GM18511 (cell line): ENCODE measurements around the gene BAAT.
"Not testable (repeated sequence)": the region's sequence is repeated elsewhere in the genome, so short reads cannot be mapped to it uniquely, and the experiment has no call there.

ENCODE experiments used
- ATAC-seq: cut with Tn5 transposase; IDR thresholded peaks from one replicate; pipeline ENCODE4 v1.9.1; 2021; ENCODE audit warnings: mild to moderate bottlenecking, moderate library complexity; ENCODE audit not compliant: unreplicated experiment

Gene BAAT

DNA sequence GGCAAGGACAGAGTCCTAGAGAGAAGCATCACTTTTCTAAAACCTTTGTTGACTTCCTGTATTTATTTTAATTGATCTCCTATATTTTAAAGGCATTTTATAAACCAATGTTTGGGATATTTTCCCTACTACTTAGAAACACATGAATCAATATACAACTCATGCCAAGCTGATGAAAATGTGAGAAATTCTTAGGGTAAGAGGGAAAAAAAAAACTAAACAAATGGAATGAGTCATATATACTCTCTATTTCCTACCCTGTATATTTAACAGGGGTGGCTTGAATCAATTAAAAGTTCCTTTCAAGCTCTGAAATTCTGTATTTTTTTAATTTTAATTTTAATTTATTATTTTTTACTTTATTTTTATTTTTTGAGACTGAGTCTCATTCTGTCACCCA, 19.6 kb downstream of the BAAT start:
- no peak for ATAC-seq

DNA sequence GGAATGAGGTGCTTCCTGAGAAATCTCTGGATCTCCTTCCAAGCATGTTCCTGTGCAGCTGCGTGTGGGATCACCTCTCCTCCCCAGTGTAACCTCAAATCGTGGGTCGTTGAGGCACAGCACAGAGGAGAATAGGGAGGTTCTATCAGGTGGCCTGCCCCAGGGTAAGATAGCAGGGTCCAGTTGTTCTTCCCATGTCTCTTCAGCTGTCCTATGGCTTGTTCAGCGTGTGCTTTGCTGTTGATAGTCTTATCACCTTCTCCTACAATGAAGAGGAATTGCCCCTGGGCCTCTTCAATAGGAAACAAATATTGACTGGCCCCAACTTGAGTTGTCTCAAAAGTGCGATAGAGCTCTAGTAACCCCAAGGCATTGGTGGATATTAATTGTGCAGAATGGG, 22.4 kb downstream of the BAAT start:
- ATAC-seq: no peak

- ATAC-seq: no peak
These were observed 24.2 kb downstream of the BAAT start for GRCh38 chr9:101360647-101361046.

DNA sequence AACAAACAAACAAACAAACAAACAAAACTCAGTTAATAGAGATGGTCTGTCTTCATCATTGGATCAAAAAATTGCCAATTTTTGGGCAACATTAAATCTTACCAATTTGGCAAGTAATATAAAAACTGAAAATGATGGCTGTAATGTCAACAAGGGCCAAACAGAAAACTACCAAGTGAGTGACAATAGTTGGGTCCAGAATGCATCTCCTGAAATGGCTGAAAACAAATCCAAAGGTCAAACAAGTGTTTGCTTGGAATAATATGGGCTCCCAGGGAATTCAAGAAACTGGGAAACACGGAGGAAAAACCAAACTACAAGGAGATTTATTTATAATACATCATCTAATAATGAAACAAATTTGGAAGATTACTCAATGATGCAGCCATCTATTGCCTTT, 25.1 kb downstream of the BAAT start:
- ATAC-seq: no peak

DNA sequence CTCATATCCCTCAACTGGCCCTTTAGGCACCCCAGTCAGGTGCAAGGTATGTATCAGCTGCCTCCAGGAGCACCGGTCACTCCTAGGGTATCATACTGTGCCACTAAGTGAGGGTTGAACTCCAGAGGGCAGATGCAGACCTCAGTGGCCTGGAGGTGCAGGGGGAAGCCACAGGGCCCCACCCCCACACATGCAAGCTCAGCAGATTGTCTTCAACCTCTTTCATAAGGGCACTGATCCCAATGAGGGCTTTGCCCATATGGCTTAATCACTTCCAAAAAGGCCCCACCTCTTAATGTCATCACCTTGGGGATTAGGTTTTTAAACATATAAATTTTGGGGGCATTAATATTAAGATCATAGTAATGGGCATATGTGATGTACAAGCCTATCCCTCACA, 28.2 kb downstream of the BAAT start:
- ATAC-seq: no peak

- no peak for ATAC-seq
These were observed 29.8 kb downstream of the BAAT start for GRCh38 chr9:101354765-101355708.

DNA sequence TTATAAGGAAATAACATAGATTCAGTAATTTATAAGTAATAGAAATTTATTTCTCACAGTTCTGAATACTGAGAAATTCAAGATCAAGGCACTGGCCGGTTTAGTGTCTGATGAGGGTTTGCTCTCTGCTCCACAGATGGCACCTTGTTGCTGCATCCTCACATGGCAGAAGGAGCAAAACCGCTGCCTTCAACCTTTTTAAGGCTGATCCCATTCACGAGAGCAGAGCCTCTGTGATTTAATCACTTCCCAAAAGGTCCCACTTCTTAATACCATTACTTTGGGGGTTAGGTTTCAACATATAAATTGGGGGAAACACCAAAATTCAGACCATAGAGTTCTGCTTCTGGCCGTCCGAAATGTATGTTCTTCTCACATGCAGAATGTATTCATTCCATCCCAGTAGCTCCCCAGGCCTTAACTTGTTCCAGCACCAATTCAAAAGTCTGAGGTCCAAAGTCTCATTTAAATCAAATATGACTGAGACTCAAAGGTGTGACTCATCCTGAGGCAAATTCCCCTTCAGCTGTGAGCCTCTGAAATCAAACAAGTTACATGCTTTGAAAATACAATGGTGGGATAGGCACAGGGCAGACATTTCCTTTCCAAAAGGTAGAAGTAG, 30.6 kb downstream of the BAAT start:
- no peak for ATAC-seq

GRCh38 chr9:101353683-101354082, 31.1 kb downstream of the BAAT start:
- no peak for ATAC-seq

DNA sequence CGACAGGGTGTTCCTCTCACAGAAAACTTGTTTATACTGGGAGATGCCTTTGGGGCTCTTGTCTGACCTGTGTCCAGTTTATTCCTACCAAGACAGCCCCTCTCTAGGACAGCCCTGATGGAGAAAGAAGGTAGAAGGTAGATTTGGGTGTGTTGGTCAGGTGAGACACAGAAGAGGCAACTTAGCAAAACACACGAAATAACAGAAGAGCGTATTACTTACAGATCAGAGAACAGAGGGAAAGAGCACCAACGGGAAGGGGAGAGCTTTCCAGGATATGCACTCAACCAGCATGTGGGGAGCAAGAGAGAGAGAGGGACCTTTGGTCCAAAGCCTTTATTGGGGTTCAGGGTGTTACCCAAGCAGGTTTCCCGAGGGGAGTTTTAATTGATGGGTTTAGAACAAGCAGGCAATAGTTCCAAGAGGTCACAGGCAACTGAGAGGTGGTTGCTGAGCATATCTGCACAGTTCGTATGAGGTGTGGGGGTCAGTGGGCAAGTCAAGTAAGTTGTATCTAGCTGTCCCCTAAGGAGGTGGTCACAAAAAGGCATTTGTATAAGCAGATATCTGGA, 31.8 kb downstream of the BAAT start:
- ATAC-seq: no peak

- ATAC-seq: no peak
These were observed 34.5 kb downstream of the BAAT start for GRCh38 chr9:101350285-101350684.

GRCh38 chr9:101342595-101342994, 42.2 kb downstream of the BAAT start:
- ATAC-seq: no peak

DNA sequence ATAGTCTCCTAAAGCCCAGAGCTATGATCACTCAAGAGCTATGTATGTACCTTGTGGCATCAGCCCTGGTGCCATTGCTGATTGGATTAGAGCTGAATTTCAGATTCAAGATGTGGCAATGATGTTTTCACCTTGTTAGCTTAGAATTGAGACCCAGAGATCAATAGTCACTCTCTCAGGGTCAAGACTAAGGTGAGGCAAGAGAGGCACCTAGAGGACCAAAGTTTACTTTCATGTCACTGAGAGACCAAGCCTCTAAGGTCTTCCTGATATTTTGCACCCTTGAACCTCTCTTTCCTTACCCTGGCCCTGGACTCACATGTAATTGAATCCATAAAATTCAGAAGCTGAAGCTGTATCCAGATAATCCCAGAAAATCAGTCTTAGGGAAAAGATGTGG, 42.8 kb downstream of the BAAT start:
- ATAC-seq: no peak

GRCh38 chr9:101337237-101337636, 47.6 kb downstream of the BAAT start:
- ATAC-seq: no peak

DNA sequence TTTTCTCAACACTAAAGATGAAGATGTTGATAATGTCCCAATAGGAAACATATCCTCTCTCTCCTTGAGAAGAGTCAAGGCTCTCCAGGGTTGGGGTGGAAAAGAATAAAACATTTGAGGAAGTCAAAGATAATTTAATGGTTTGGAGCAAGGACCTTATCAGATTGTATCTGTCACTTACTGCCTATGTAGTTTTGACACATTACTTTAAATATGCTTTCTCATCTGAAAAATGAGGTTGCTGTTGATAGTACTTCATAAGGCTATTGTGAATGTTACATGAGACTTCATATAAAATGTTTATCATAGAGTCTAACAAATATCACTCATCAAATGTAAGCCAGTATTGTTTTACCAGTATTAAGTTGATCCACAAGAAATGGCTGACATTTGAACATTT, 48.7 kb downstream of the BAAT start:
- no peak for ATAC-seq

GRCh38 chr9:101333926-101334702, 50.7 kb downstream of the BAAT start:
- ATAC-seq: no peak

GRCh38 chr9:101333490-101333889, 51.3 kb downstream of the BAAT start:
- no peak for ATAC-seq

GRCh38 chr9:101332362-101332761, 52.4 kb downstream of the BAAT start:
- ATAC-seq: no peak

GRCh38 chr9:101327422-101327909, 57.3 kb downstream of the BAAT start:
- not testable (repeated sequence) for ATAC-seq

GRCh38 chr9:101326501-101326900, 58.3 kb downstream of the BAAT start:
- no peak for ATAC-seq

- no peak for ATAC-seq
These were observed 58.8 kb downstream of the BAAT start for GRCh38 chr9:101326035-101326434.

DNA sequence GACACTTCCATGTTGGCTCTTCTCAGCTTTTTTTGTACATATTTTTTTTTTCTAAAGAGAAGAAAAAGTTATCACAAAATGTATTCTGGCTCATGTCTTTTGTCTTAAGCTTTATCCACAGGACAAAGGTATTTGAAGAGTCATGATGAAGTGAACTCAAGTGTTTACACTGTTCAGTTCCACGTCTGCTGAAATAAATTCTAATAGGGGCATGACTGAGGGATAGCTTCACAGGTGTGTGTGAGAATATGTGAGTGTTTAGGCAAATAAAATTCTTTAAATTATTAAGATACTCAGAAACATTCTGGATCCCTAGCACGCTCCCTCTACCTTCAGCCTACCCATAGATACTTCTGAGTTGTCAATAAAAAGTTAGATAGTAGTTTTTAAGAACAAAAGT, 59.8 kb downstream of the BAAT start:
- ATAC-seq: no peak
